ENCODE measurements around the gene RABGAP1. TPM values are rescaled to one million over a fixed set of nuclear protein-coding genes. Genes with fewer than 3 reads are reported as not detected.
"Not testable (repeated sequence)": the region's sequence is repeated elsewhere in the genome, so short reads cannot be mapped to it uniquely, and the experiment has no call there.

RABGAP1 gene
- total RNA-seq, result 78.9 and 93.6 TPM in 2 replicates
- long read RNA-seq, partial matches to known transcripts, result 60 of 117 reads
- long read RNA-seq, other reads (novel, unspliced or antisense), result 55 of 117 reads

GRCh38 chr9:122940749-122941581, at the start of gene RABGAP1:
TSS of gene RABGAP1 (plus strand) at chr9:122941020. CDS start at chr9:122957060, 16,040 bp downstream.
- H3K9me3 Mint-ChIP-seq (ENCODE audit: low read depth), result no peaks in the 10 kb centered on the region
- peaks cover 26% of the 10 kb centered on the region for H3K4me1 Mint-ChIP-seq (ENCODE audit: low read depth)
- H3K27ac Mint-ChIP-seq, result peak within 1 kb of the TSS; percentile 99
- peaks cover 8% of the 10 kb centered on the region for H3K36me3 Mint-ChIP-seq (ENCODE audit: insufficient read depth)
- H3K27me3 Mint-ChIP-seq, result no peaks in the 10 kb centered on the region
- peak within 1 kb of the TSS; percentile 92 for H3K4me3 Mint-ChIP-seq (ENCODE audit: low read depth)
- TF ChIP-seq, protein P1, sequence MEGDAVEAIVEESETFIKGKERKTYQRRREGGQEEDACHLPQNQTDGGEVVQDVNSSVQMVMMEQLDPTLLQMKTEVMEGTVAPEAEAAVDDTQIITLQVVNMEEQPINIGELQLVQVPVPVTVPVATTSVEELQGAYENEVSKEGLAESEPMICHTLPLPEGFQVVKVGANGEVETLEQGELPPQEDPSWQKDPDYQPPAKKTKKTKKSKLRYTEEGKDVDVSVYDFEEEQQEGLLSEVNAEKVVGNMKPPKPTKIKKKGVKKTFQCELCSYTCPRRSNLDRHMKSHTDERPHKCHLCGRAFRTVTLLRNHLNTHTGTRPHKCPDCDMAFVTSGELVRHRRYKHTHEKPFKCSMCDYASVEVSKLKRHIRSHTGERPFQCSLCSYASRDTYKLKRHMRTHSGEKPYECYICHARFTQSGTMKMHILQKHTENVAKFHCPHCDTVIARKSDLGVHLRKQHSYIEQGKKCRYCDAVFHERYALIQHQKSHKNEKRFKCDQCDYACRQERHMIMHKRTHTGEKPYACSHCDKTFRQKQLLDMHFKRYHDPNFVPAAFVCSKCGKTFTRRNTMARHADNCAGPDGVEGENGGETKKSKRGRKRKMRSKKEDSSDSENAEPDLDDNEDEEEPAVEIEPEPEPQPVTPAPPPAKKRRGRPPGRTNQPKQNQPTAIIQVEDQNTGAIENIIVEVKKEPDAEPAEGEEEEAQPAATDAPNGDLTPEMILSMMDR (IDR thresholded peaks at IDR 0.05; ENCODE audit: unreplicated experiment), result no peak
- DNase-seq (ENCODE audit: low spot score, unreplicated experiment), result peak; percentile 97

GRCh38 chr9:122897969-122898368, 42.9 kb upstream of the RABGAP1 start:
- no peaks in the 10 kb centered on the region for H3K9me3 Mint-ChIP-seq (ENCODE audit: low read depth)
- DNase-seq (ENCODE audit: low spot score, unreplicated experiment), result no peak
- TF ChIP-seq, protein P1 (IDR thresholded peaks at IDR 0.05; ENCODE audit: unreplicated experiment), result no peak
- H3K4me1 Mint-ChIP-seq (ENCODE audit: low read depth), result peaks cover 3% of the 10 kb centered on the region
- H3K36me3 Mint-ChIP-seq (ENCODE audit: insufficient read depth), result peaks cover 15% of the 10 kb centered on the region
- no peak overlapping the region for H3K27ac Mint-ChIP-seq
- no peak overlapping the region for H3K4me3 Mint-ChIP-seq (ENCODE audit: low read depth)
- H3K27me3 Mint-ChIP-seq, result no peaks in the 10 kb centered on the region

- Mint-ChIP-seq H3K27me3 (no peaks in the 10 kb centered on the region), H3K36me3 (ENCODE audit: insufficient read depth) (peaks cover 2% of the 10 kb centered on the region), H3K4me1 (ENCODE audit: low read depth) (peaks cover 13% of the 10 kb centered on the region), H3K9me3 (ENCODE audit: low read depth) (no peaks in the 10 kb centered on the region), H3K4me3 (ENCODE audit: low read depth) (no peak overlapping the region), H3K27ac (no peak overlapping the region)
- DNase-seq (ENCODE audit: low spot score, unreplicated experiment), result no peak
- TF ChIP-seq, protein P1 (IDR thresholded peaks at IDR 0.05; ENCODE audit: unreplicated experiment), result no peak
Measured at GRCh38 chr9:122900791-122901190, 40.0 kb upstream of the RABGAP1 start.

GRCh38 chr9:122904466-122904822, 36.4 kb upstream of the RABGAP1 start:
- H3K4me1 Mint-ChIP-seq (ENCODE audit: low read depth), result peaks cover 12% of the 10 kb centered on the region
- peak overlapping the region; percentile 98 for H3K27ac Mint-ChIP-seq
- H3K36me3 Mint-ChIP-seq (ENCODE audit: insufficient read depth), result peaks cover 2% of the 10 kb centered on the region
- peak overlapping the region; percentile 91 for H3K4me3 Mint-ChIP-seq (ENCODE audit: low read depth)
- no peaks in the 10 kb centered on the region for H3K27me3 Mint-ChIP-seq
- H3K9me3 Mint-ChIP-seq (ENCODE audit: low read depth), result no peaks in the 10 kb centered on the region
- TF ChIP-seq, protein P1 (IDR thresholded peaks at IDR 0.05; ENCODE audit: unreplicated experiment), result no peak
- DNase-seq (ENCODE audit: low spot score, unreplicated experiment), result peak; percentile 21

GRCh38 chr9:122904823-122905710, 35.8 kb upstream of the RABGAP1 start, which contains the start of gene RC3H2:
TSS of gene RC3H2 (minus strand) at chr9:122905359. CDS start at chr9:122897509, 7,850 bp downstream.
- H3K4me3 Mint-ChIP-seq (ENCODE audit: low read depth), result peak within 1 kb of the TSS; percentile 91
- H3K4me1 Mint-ChIP-seq (ENCODE audit: low read depth), result peaks cover 10% of the 10 kb centered on the region
- no peaks in the 10 kb centered on the region for H3K9me3 Mint-ChIP-seq (ENCODE audit: low read depth)
- H3K27ac Mint-ChIP-seq, result peak within 1 kb of the TSS; percentile 98
- H3K27me3 Mint-ChIP-seq, result no peaks in the 10 kb centered on the region
- TF ChIP-seq, protein P1 (IDR thresholded peaks at IDR 0.05; ENCODE audit: unreplicated experiment), result peak; percentile 6
- peak; percentile 94 for DNase-seq (ENCODE audit: low spot score, unreplicated experiment)
- peaks cover 2% of the 10 kb centered on the region for H3K36me3 Mint-ChIP-seq (ENCODE audit: insufficient read depth)

- H3K27ac Mint-ChIP-seq; H3K27me3 Mint-ChIP-seq; H3K4me3 Mint-ChIP-seq (ENCODE audit: low read depth); H3K4me1 Mint-ChIP-seq (ENCODE audit: low read depth); H3K36me3 Mint-ChIP-seq (ENCODE audit: insufficient read depth); H3K9me3 Mint-ChIP-seq (ENCODE audit: low read depth); DNase-seq (ENCODE audit: low spot score, unreplicated experiment): not testable (repeated sequence)
Measured at GRCh38 chr9:122906122-122906521, 34.7 kb upstream of the RABGAP1 start.

All from progenitor cell of endocrine pancreas (in vitro differentiated cells).